Gastroesophageal sphincter (tissue), 3 donors: ENCODE results near the gene MACROD1.

Source experiments
- POLR2A ChIP-seq, 2 donors: fragments of 450-650 bp; IDR thresholded peaks; one replicate each; pipeline ENCODE4 v1.6.1; 2017; ENCODE audit warnings: antibody characterized with exemption in 2 of 2, mild to moderate bottlenecking in 2 of 2, moderate library complexity in 1 of 2
- TF ChIP-seq, protein P1 (sequence below), 4 experiments: fragments of 200-600 bp in 2 of 4; fragments of 450-650 bp in 2 of 4; sonication (generic) in 1 of 4; IDR thresholded peaks; one replicate each; pipeline ENCODE4 v1.5.1; 2017 to 2019; ENCODE audit warnings: antibody characterized with exemption in 4 of 4, mild to moderate bottlenecking in 2 of 4, moderate library complexity in 2 of 4

DNA sequence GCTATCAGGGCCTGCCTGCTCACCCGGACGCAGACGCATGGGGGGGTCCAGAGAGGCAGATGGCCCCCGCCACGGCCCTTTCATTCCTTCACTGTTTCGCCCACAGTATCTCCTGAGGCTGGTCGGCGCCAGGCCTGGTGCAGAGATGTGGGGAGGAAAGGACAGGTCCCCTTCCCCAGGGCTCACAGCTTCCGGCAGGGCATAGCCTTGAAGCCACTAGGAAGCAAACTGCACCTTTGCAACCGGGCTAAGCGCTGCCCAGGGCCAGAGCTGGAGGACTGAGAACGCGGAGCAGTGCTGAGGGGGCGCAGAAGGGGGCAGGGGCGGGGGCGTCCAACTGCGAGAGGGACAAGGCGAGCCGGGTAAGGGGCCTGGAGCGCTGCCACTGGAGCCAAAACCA is 150.4 kb downstream of the MACROD1 start:
- TF ChIP-seq, protein P1, sequence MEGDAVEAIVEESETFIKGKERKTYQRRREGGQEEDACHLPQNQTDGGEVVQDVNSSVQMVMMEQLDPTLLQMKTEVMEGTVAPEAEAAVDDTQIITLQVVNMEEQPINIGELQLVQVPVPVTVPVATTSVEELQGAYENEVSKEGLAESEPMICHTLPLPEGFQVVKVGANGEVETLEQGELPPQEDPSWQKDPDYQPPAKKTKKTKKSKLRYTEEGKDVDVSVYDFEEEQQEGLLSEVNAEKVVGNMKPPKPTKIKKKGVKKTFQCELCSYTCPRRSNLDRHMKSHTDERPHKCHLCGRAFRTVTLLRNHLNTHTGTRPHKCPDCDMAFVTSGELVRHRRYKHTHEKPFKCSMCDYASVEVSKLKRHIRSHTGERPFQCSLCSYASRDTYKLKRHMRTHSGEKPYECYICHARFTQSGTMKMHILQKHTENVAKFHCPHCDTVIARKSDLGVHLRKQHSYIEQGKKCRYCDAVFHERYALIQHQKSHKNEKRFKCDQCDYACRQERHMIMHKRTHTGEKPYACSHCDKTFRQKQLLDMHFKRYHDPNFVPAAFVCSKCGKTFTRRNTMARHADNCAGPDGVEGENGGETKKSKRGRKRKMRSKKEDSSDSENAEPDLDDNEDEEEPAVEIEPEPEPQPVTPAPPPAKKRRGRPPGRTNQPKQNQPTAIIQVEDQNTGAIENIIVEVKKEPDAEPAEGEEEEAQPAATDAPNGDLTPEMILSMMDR (IDR thresholded peaks at IDR 0.05), result no peak
- TF ChIP-seq POLR2A (IDR thresholded peaks at IDR 0.05), result no peak
